NCI-H1092 (cell line): ENCODE measurements around the gene ASCC3.
"Not testable (repeated sequence)": the region's sequence is repeated elsewhere in the genome, so short reads cannot be mapped to it uniquely, and the experiment has no call there.

ENCODE experiments used
- DNase-seq: peaks from one replicate; lab custom pipeline; 2025; lab: John Stamatoyannopoulos, UW

The ASCC3 gene

GRCh38 chr6:100663219-100663863, 217.8 kb downstream of the ASCC3 start:
- no peak for DNase-seq

GRCh38 chr6:100662264-100662663, 218.9 kb downstream of the ASCC3 start:
- no peak for DNase-seq

- no peak for DNase-seq
Measured at GRCh38 chr6:100658486-100658885, 222.6 kb downstream of the ASCC3 start.

- DNase-seq = peak; percentile 7
Measured at GRCh38 chr6:100657678-100658330, 223.3 kb downstream of the ASCC3 start.

GRCh38 chr6:100641147-100641546, 240.0 kb downstream of the ASCC3 start:
- not testable (repeated sequence) for DNase-seq

- DNase-seq = no peak
Measured at GRCh38 chr6:100633096-100633777, 247.9 kb downstream of the ASCC3 start.

GRCh38 chr6:100630536-100630935, 250.6 kb downstream of the ASCC3 start:
- DNase-seq = no peak

GRCh38 chr6:100627911-100628758, 253.0 kb downstream of the ASCC3 start:
- DNase-seq = no peak

GRCh38 chr6:100626721-100627120, 254.4 kb downstream of the ASCC3 start:
- DNase-seq = no peak

- no peak for DNase-seq
Measured at GRCh38 chr6:100622907-100623692, 258.0 kb downstream of the ASCC3 start.

- DNase-seq = no peak
Measured at GRCh38 chr6:100620085-100620840, 260.9 kb downstream of the ASCC3 start.

- DNase-seq = no peak
Measured at GRCh38 chr6:100618351-100618671, 262.8 kb downstream of the ASCC3 start.

- DNase-seq = no peak
Measured at GRCh38 chr6:100617633-100618350, 263.3 kb downstream of the ASCC3 start.

GRCh38 chr6:100614933-100615332, 266.2 kb downstream of the ASCC3 start:
- no peak for DNase-seq

- no peak for DNase-seq
Measured at GRCh38 chr6:100614386-100614785, 266.7 kb downstream of the ASCC3 start.

GRCh38 chr6:100613656-100614055, 267.5 kb downstream of the ASCC3 start:
- DNase-seq = no peak

GRCh38 chr6:100612094-100612493, 269.0 kb downstream of the ASCC3 start:
- no peak for DNase-seq

- DNase-seq = no peak
Measured at GRCh38 chr6:100599088-100599770, 281.9 kb downstream of the ASCC3 start.

- DNase-seq = no peak
Measured at GRCh38 chr6:100595456-100595855, 285.7 kb downstream of the ASCC3 start.

GRCh38 chr6:100593522-100593921, 287.6 kb downstream of the ASCC3 start:
- DNase-seq = no peak
